IMR-90 (cell line): ENCODE measurements around the gene ACOXL. TPM values are rescaled to one million over a fixed set of nuclear protein-coding genes. Genes with fewer than 3 reads are reported as not detected.

Experiments used
- ATAC-seq: fragments of 200-7000 bp; cut with Tn5 transposase; 2 replicates; pipeline ENCODE4 v1.9.1; 2020; ENCODE audit warnings: low read depth, mild to moderate bottlenecking, moderate library complexity
- BruUV-seq: library from RNA; stranded (reverse); fragments of 400-500 nt; replicated peaks from 2 replicates; lab custom pipeline; 2021; lab: Mats Ljungman, UMichigan
- CTCF ChIA-PET: fragments of 300-600 bp; formaldehyde crosslinking; extraction: SDS; loops from one replicate; lab custom pipeline; 2021; ENCODE audit warnings: antibody characterized with exemption; lab: Yijun Ruan, JAX
- POLR2A ChIA-PET: fragments of 300-600 bp; sonication (Branson Sonifier 250); formaldehyde crosslinking; loops from one replicate; lab custom pipeline; 2022; ENCODE audit warnings: antibody characterized with exemption; ENCODE audit not compliant: unreplicated experiment; lab: Charles Lee
- DNase-seq: peaks from one replicate; pipeline ENCODE4 v3.0.0; 2013
- H2AFZ ChIP-seq: replicated peaks from 2 replicates; pipeline ENCODE3; 2013; ENCODE audit warnings: low read length, mild to moderate bottlenecking; ENCODE audit not compliant: poor library complexity
- H2AK5ac ChIP-seq: 2 replicates; pipeline ENCODE4 v1.6.1; 2013; ENCODE audit warnings: low read depth, low read length, inconsistent platforms
- H2AK9ac ChIP-seq: replicated peaks from 2 replicates; pipeline ENCODE3; 2013; ENCODE audit warnings: mild to moderate bottlenecking, low read depth, low read length, moderate library complexity; ENCODE audit not compliant: poor library complexity
- H2BK120ac ChIP-seq: 2 replicates; pipeline ENCODE4 v1.6.1; 2013; ENCODE audit warnings: low read depth, low read length, inconsistent platforms
- H2BK15ac ChIP-seq: 3 replicates; pipeline ENCODE4 v1.6.1; 2013; ENCODE audit warnings: low read depth, low read length, inconsistent platforms
- H2BK20ac ChIP-seq: 2 replicates; pipeline ENCODE4 v1.6.1; 2013; ENCODE audit warnings: low read depth, mild to moderate bottlenecking, inconsistent platforms, low read length, moderate library complexity
- H2BK5ac ChIP-seq: 2 replicates; pipeline ENCODE4 v1.6.1; 2013; ENCODE audit warnings: mild to moderate bottlenecking, low read depth, low read length, inconsistent platforms; ENCODE audit not compliant: poor library complexity, severe bottlenecking
- H3K14ac ChIP-seq: replicated peaks from 2 replicates; pipeline ENCODE4 v1.6.1; 2013; ENCODE audit warnings: low read depth, low read length, inconsistent platforms
- H3K18ac ChIP-seq: 2 replicates; pipeline ENCODE4 v1.6.1; 2013; ENCODE audit warnings: low read depth, low read length, control low read depth
- H3K23ac ChIP-seq: 2 replicates; pipeline ENCODE4 v1.6.1; 2013; ENCODE audit warnings: low read depth, low read length, inconsistent platforms
- H3K27ac ChIP-seq: 2 replicates; pipeline ENCODE4 v1.5.1; 2013; ENCODE audit warnings: mild to moderate bottlenecking, control low read depth, low read length; ENCODE audit not compliant: insufficient read depth
- H3K27me3 ChIP-seq: 2 replicates; pipeline ENCODE4 v1.6.1; 2013; ENCODE audit warnings: low read length; ENCODE audit not compliant: control insufficient read depth, insufficient read depth
- H3K36me3 ChIP-seq: 2 replicates; pipeline ENCODE4 v1.6.1; 2013; ENCODE audit warnings: low read length, mixed read lengths; ENCODE audit not compliant: control insufficient read depth, insufficient read depth
- H3K4ac ChIP-seq: 2 replicates; pipeline ENCODE4 v1.6.1; 2013; ENCODE audit warnings: low read depth, low read length, inconsistent platforms
- H3K4me1 ChIP-seq: 2 replicates; pipeline ENCODE4 v1.6.1; 2013; ENCODE audit warnings: low read length, mixed read lengths; ENCODE audit not compliant: control insufficient read depth, insufficient read depth
- H3K4me2 ChIP-seq: 2 replicates; pipeline ENCODE4 v1.6.1; 2013; ENCODE audit warnings: low read depth, mild to moderate bottlenecking, control low read depth, low read length, moderate library complexity
- H3K4me3 ChIP-seq: 2 replicates; pipeline ENCODE4 v1.5.1; 2013; ENCODE audit warnings: low read depth, mild to moderate bottlenecking, control low read depth, low read length, moderate library complexity; ENCODE audit not compliant: insufficient read depth
- H3K56ac ChIP-seq: 2 replicates; pipeline ENCODE4 v1.6.1; 2013; ENCODE audit warnings: low read length, inconsistent platforms; ENCODE audit not compliant: insufficient read depth; ENCODE audit errors: extremely low read depth
- H3K79me1 ChIP-seq, 2 experiments: 2 replicates each; pipeline ENCODE4 v1.6.1; 2013; ENCODE audit warnings: low read length in 2 of 2, inconsistent platforms in 1 of 2, low read depth in 1 of 2
- H3K9ac ChIP-seq: 2 replicates; pipeline ENCODE4 v1.6.1; 2013; ENCODE audit warnings: low read depth, low read length, control low read depth
- H3K9me1 ChIP-seq: 2 replicates; pipeline ENCODE4 v1.6.1; 2013; ENCODE audit warnings: low read length, inconsistent platforms; ENCODE audit not compliant: insufficient read depth
- H3K9me3 ChIP-seq: 2 replicates; pipeline ENCODE4 v1.6.1; 2013; ENCODE audit warnings: low read length; ENCODE audit not compliant: control insufficient read depth, insufficient read depth
- H4K20me1 ChIP-seq: 2 replicates; pipeline ENCODE4 v1.6.1; 2013; ENCODE audit warnings: low read length, inconsistent platforms; ENCODE audit not compliant: insufficient read depth
- H4K5ac ChIP-seq: 2 replicates; pipeline ENCODE4 v1.6.1; 2013; ENCODE audit warnings: mild to moderate bottlenecking, low read depth, low read length, control low read depth
- H4K8ac ChIP-seq, 2 experiments: 2 replicates each; pipeline ENCODE4 v1.6.1; 2013; ENCODE audit warnings: low read depth in 2 of 2, low read length in 2 of 2, control low read depth in 1 of 2, inconsistent platforms in 1 of 2
- H4K91ac ChIP-seq: 2 replicates; pipeline ENCODE4 v1.6.1; 2013; ENCODE audit warnings: low read depth, low read length, inconsistent platforms; ENCODE audit not compliant: insufficient read depth
- MAFK ChIP-seq: IDR thresholded peaks from 2 replicates; pipeline ENCODE4 v1.6.1; 2012; ENCODE audit warnings: low read depth, low read length, improper control_type of control experiment
- MAZ ChIP-seq: IDR thresholded peaks from 2 replicates; pipeline ENCODE4 v1.6.1; 2012; ENCODE audit warnings: low read depth, mild to moderate bottlenecking, low read length, improper control_type of control experiment, moderate library complexity, borderline replicate concordance
- WGBS, 2 experiments: methylation state at CpG; one replicate each; pipeline versions ENCODE4 v1.1.5 to v1.1.7; 2013; ENCODE audit warnings: missing lambda C conversion rate in 2 of 2; ENCODE audit not compliant: insufficient read length in 1 of 2; ENCODE audit errors: extremely low coverage in 2 of 2; 5-methylcytosine and 5-hydroxymethylcytosine counted together
- dilution Hi-C: fragments of 300-500 bp; cut with HindIII; formaldehyde crosslinking; loops from one replicate; pipeline ENCODE4 v1.14.3; 2018; ENCODE audit warnings: low sequenced_read_pairs; ENCODE audit not compliant: unreplicated experiment
- in situ Hi-C: fragments of 300-500 bp; cut with MboI; formaldehyde crosslinking; loops from 3 replicates; pipeline ENCODE4 v1.14.3; 2019; ENCODE audit warnings: low sequenced_read_pairs, inconsistent platforms, mixed read lengths
- intact Hi-C: fragments of 100-400 bp; cut with micrococcal nuclease; formaldehyde crosslinking; loops from 2 replicates; pipeline ENCODE4 v1.10.0; 2022
- polyA plus RNA-seq, 3 experiments: library from polyadenylated mRNA; depleted of rRNA; stranded (reverse); fragments of >200 nt; gene quantifications; 2 replicates each; pipeline ENCODE4 v1.2.3, GENCODE V29; 2012; ENCODE audit warnings: low replicate concordance in 1 of 3
- total RNA-seq: library from RNA; depleted of rRNA; stranded (reverse); fragments of >200 nt; gene quantifications from 2 replicates; pipeline ENCODE4 v1.2.3, GENCODE V29; 2012

The ACOXL gene
- total and polyA plus RNA-seq, 2 of the 4 experiments (the other 2 are of a cell fraction) = not detected

DNA sequence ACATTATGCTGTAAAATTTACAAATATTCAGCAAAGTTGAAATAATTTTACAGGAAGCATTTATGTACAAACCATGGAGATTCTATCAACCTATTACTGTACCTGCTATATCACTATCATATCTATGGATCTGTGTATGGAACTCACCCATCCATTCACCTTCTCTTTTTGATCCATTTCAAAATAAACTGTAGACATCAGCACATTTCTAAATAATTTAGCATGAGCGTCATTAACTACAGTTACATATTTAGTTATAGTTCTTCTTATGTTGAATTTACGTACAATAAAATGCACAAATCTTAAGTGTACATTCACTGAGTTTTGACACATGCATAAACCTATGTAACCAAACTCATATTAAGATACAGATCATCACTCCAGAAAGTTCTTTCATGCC lies 260.5 kb downstream of the ACOXL start:
- TF ChIP-seq MAFK = peak; percentile 23
- no peak for TF ChIP-seq MAZ

More for the DNA sequence above, 260.5 kb downstream of the ACOXL start:
- Histone ChIP-seq H2BK5ac (no peak overlapping the region), H3K4me1 (no peaks in the 10 kb centered on the region), H3K4me2 (no peak overlapping the region), H4K8ac (no peak overlapping the region), H3K27me3 (peaks cover 17% of the 10 kb centered on the region), H2AFZ (no peak overlapping the region), H4K91ac (no peak overlapping the region), H3K9ac (no peak overlapping the region), H3K4me3 (no peak overlapping the region), H3K27ac (no peak overlapping the region), H3K18ac (no peak overlapping the region), H3K56ac (no peak overlapping the region), H3K36me3 (no peaks in the 10 kb centered on the region), H3K23ac (no peak overlapping the region), H2BK120ac (no peak overlapping the region), H2BK15ac (no peak overlapping the region), H4K20me1 (no peaks in the 10 kb centered on the region), H2BK20ac (no peak overlapping the region), H2AK5ac (no peak overlapping the region), H3K9me1 (no peaks in the 10 kb centered on the region), H3K14ac (no peak overlapping the region), H3K4ac (no peak overlapping the region), H2AK9ac (no peak overlapping the region), H3K9me3 (no peaks in the 10 kb centered on the region), H3K79me1 (no peaks in the 10 kb centered on the region), H4K5ac (no peak overlapping the region)
- BruUV-seq = no TSS peak
- ChIA-PET POLR2A (no interaction called here), CTCF (no interaction called here)
- dilution Hi-C loops (no loop called here), intact Hi-C loops (no loop called here), in situ Hi-C loops (no loop called here)
- no peak for ATAC-seq
- no CpG with 5 or more reads among the region's 2 CpGs for WGBS, 2 experiments
- DNase-seq = no peak
